ENCODE measurements around the gene RERE. TPM values are rescaled to one million over a fixed set of nuclear protein-coding genes. Genes with fewer than 3 reads are reported as not detected.
A peak's percentile ranks its signal among the peaks of the same experiment; 100 is the strongest.
"Not testable (repeated sequence)": the region's sequence is repeated elsewhere in the genome, so short reads cannot be mapped to it uniquely, and the experiment has no call there.

RERE gene
- polyA plus RNA-seq, 6 donors from 2014 or later, result 10.7 to 50.1 (median 22.3) TPM

- ATAC-seq (ENCODE audit: low read depth in 2 of 2); H3K27me3 Mint-ChIP-seq; H3K36me3 Mint-ChIP-seq; H3K9me3 Mint-ChIP-seq; DNase-seq: not testable (repeated sequence)
- peaks cover 48 to 77% (median 63%) of the 10 kb centered on the region in 3 donors for H3K4me1 Mint-ChIP-seq
- H3K27ac Mint-ChIP-seq, result peak overlapping the region in 3 of 6 donors; percentile 8 to 70 (median 46)
- peak overlapping the region in 2 of 8 donors; percentile 47 to 54 for H3K4me3 Mint-ChIP-seq
Observed at GRCh38 chr1:8695442-8695841, 122.0 kb downstream of the RERE start.

GRCh38 chr1:8693107-8693506, 124.3 kb downstream of the RERE start:
- Mint-ChIP-seq H3K4me3 (no peak overlapping the region), H3K36me3 (no peaks in the 10 kb centered on the region), H3K4me1 (peaks cover 53 to 76% (median 74%) of the 10 kb centered on the region in 3 donors), H3K9me3 (no peaks in the 10 kb centered on the region), H3K27ac (no peak overlapping the region), H3K27me3 (no peaks in the 10 kb centered on the region)
- no peak for DNase-seq
- ATAC-seq (ENCODE audit: low read depth in 2 of 2), result no peak

- ATAC-seq (ENCODE audit: low read depth in 2 of 2) (no peak), DNase-seq (no peak)
- Mint-ChIP-seq H3K4me1 (peaks cover 61 to 90% (median 81%) of the 10 kb centered on the region in 3 donors), H3K4me3 (no peak overlapping the region), H3K36me3 (no peaks in the 10 kb centered on the region), H3K27ac (peak overlapping the region in 2 of 6 donors; percentile 32 to 56), H3K27me3 (no peaks in the 10 kb centered on the region), H3K9me3 (no peaks in the 10 kb centered on the region)
Observed at GRCh38 chr1:8691662-8692061, 125.8 kb downstream of the RERE start.

- peaks cover 65 to 91% (median 83%) of the 10 kb centered on the region in 3 donors for H3K4me1 Mint-ChIP-seq
- H3K9me3 Mint-ChIP-seq, result no peaks in the 10 kb centered on the region
- ATAC-seq (ENCODE audit: low read depth in 2 of 2) (no peak), DNase-seq (no peak)
- H3K27me3 Mint-ChIP-seq, result no peaks in the 10 kb centered on the region
- peak overlapping the region in 7 of 8 donors; percentile 2 to 70 (median 63) for H3K4me3 Mint-ChIP-seq
- no peaks in the 10 kb centered on the region for H3K36me3 Mint-ChIP-seq
- peak overlapping the region in 5 of 6 donors; percentile 77 to 95 (median 89) for H3K27ac Mint-ChIP-seq
Observed at GRCh38 chr1:8690253-8690525, 127.3 kb downstream of the RERE start.

GRCh38 chr1:8689431-8690252, 127.8 kb downstream of the RERE start:
- DNase-seq (peak; percentile 18), ATAC-seq (ENCODE audit: low read depth in 2 of 2) (peak; percentile 38 to 55)
- Mint-ChIP-seq H3K27me3 (no peaks in the 10 kb centered on the region), H3K9me3 (no peaks in the 10 kb centered on the region), H3K4me3 (peak overlapping the region; percentile 10 to 70 (median 62)), H3K4me1 (peaks cover 62 to 91% (median 83%) of the 10 kb centered on the region in 3 donors), H3K36me3 (no peaks in the 10 kb centered on the region), H3K27ac (peak overlapping the region; percentile 77 to 95 (median 89))

GRCh38 chr1:8687538-8687937, 129.9 kb downstream of the RERE start:
- no peak for DNase-seq
- Mint-ChIP-seq H3K4me1 (peaks cover 49 to 88% (median 70%) of the 10 kb centered on the region in 3 donors), H3K4me3 (peak overlapping the region in 2 of 8 donors; percentile 42 to 63), H3K27me3 (no peaks in the 10 kb centered on the region), H3K9me3 (no peaks in the 10 kb centered on the region), H3K27ac (peak overlapping the region in 3 of 6 donors; percentile 24 to 53 (median 48)), H3K36me3 (no peaks in the 10 kb centered on the region)
- no peak for ATAC-seq (ENCODE audit: low read depth in 2 of 2)

- peak overlapping the region; percentile 0 to 68 (median 55) for H3K4me3 Mint-ChIP-seq
- H3K27ac Mint-ChIP-seq, result peak overlapping the region in 5 of 6 donors; percentile 8 to 67 (median 53)
- H3K27me3 Mint-ChIP-seq, result no peaks in the 10 kb centered on the region
- peak; percentile 12 for DNase-seq
- H3K9me3 Mint-ChIP-seq, result no peaks in the 10 kb centered on the region
- no peaks in the 10 kb centered on the region for H3K36me3 Mint-ChIP-seq
- H3K4me1 Mint-ChIP-seq, result peaks cover 51 to 85% (median 69%) of the 10 kb centered on the region in 3 donors
- peak; percentile 79 to 83 for ATAC-seq (ENCODE audit: low read depth in 2 of 2)
Observed at GRCh38 chr1:8687039-8687438, 130.4 kb downstream of the RERE start.

- peaks cover 46 to 70% (median 64%) of the 10 kb centered on the region in 3 donors for H3K4me1 Mint-ChIP-seq
- peak overlapping the region in 6 of 8 donors; percentile 9 to 77 (median 32) for H3K4me3 Mint-ChIP-seq
- no peaks in the 10 kb centered on the region for H3K27me3 Mint-ChIP-seq
- no peaks in the 10 kb centered on the region for H3K9me3 Mint-ChIP-seq
- ATAC-seq (ENCODE audit: low read depth in 2 of 2) (no peak), DNase-seq (no peak)
- no peaks in the 10 kb centered on the region for H3K36me3 Mint-ChIP-seq
- H3K27ac Mint-ChIP-seq, result peak overlapping the region in 4 of 6 donors; percentile 31 to 62 (median 51)
Observed at GRCh38 chr1:8685463-8685862, 132.0 kb downstream of the RERE start.

- no peaks in the 10 kb centered on the region for H3K9me3 Mint-ChIP-seq
- H3K4me1 Mint-ChIP-seq, result peaks cover 37 to 61% (median 56%) of the 10 kb centered on the region in 3 donors
- H3K4me3 Mint-ChIP-seq, result peak overlapping the region in 6 of 8 donors; percentile 6 to 77 (median 33)
Observed at GRCh38 chr1:8684590-8684989, 132.8 kb downstream of the RERE start.

GRCh38 chr1:8682573-8682972, 134.9 kb downstream of the RERE start:
- ATAC-seq (ENCODE audit: low read depth in 2 of 2), result no peak
- H3K4me1 Mint-ChIP-seq, result peaks cover 37 to 55% (median 49%) of the 10 kb centered on the region in 3 donors
- peak overlapping the region in 2 of 6 donors; percentile 1 to 7 for H3K27ac Mint-ChIP-seq
- H3K9me3 Mint-ChIP-seq, result no peaks in the 10 kb centered on the region
- no peak overlapping the region for H3K4me3 Mint-ChIP-seq
- DNase-seq, result no peak
- no peaks in the 10 kb centered on the region for H3K27me3 Mint-ChIP-seq
- peaks cover 0 to 1% of the 10 kb centered on the region in 2 donors for H3K36me3 Mint-ChIP-seq

More at GRCh38 chr1:8684590-8684989, 132.8 kb downstream of the RERE start:
- Mint-ChIP-seq H3K36me3 (no peaks in the 10 kb centered on the region), H3K27ac (peak overlapping the region in 1 of 6 donors; percentile 60), H3K27me3 (no peaks in the 10 kb centered on the region)
- DNase-seq (no peak), ATAC-seq (ENCODE audit: low read depth in 2 of 2) (no peak)

GRCh38 chr1:8681911-8682310, 135.5 kb downstream of the RERE start:
- H3K4me1 Mint-ChIP-seq, result peaks cover 36 to 55% (median 47%) of the 10 kb centered on the region in 3 donors
- peak overlapping the region in 4 of 6 donors; percentile 2 to 88 (median 34) for H3K27ac Mint-ChIP-seq
- no peak overlapping the region for H3K4me3 Mint-ChIP-seq
- peaks cover 0 to 4% of the 10 kb centered on the region in 2 donors for H3K36me3 Mint-ChIP-seq
- no peaks in the 10 kb centered on the region for H3K9me3 Mint-ChIP-seq
- H3K27me3 Mint-ChIP-seq, result no peaks in the 10 kb centered on the region
- no peak for DNase-seq
- no peak for ATAC-seq (ENCODE audit: low read depth in 2 of 2)

GRCh38 chr1:8680664-8681650, 136.5 kb downstream of the RERE start:
- DNase-seq (no peak), ATAC-seq (ENCODE audit: low read depth in 2 of 2) (no peak)
- Mint-ChIP-seq H3K4me3 (no peak overlapping the region), H3K36me3 (peaks cover 0 to 4% of the 10 kb centered on the region in 2 donors), H3K27ac (peak overlapping the region in 1 of 6 donors; percentile 4), H3K9me3 (no peaks in the 10 kb centered on the region), H3K27me3 (no peaks in the 10 kb centered on the region), H3K4me1 (peaks cover 36 to 55% (median 47%) of the 10 kb centered on the region in 3 donors)

All from naive B cell (primary cell).